Globus pallidus (tissue), 1 donor: ENCODE data around the gene DGKA.
"Not testable (repeated sequence)": the region's sequence is repeated elsewhere in the genome, so short reads cannot be mapped to it uniquely, and the experiment has no call there.

ENCODE experiments used
- DNase-seq: peaks from one replicate; pipeline ENCODE4 v3.0.0-alpha.2; 2015; ENCODE audit warnings: low spot score

Gene DGKA

DNA sequence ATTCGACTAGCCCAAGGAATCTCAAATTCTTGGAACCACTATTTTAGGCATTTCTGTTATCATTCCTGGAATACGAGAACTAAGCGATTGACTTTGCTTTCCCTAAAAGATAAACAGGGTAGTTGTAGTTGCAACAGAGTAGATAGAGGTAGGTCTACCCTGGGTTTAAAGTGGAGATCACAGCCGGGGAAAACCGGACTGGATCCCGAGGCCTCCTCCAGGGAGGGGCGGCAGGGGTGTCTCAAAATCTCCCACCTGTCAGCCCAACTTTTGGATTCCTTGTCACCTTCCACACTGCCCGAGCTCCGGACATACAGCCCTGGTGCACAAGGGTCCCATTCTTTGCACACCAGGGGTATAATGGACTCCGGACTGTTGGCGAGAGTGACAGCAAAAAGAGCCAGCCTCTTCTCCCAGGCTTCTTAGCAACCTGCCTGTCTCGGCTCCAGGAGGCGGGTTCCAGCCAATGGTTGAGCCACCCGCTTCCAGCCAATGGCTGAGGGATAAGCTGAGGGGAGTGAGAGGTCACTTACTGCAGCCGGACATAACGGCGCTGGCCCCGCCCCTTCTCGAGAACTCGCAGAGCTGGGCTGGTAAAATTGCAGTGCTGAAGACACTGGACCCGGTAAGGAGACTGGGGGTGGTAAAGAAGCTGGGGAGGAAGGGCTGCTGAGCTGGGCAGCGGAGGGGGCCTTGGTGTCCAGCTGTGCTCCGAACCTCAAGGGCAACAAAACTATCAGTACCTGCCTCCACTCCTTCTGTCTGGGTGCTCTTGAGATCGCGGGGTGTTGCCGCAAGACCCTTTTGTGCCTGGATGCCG is 66.0 kb downstream of the DGKA start, which contains the start of gene SUOX:
SUOX (plus strand) TSS at position 562 of the 820 bp plus-strand sequence. CDS start 4,946 bp downstream, outside the sequence.
- peak; percentile 98 for DNase-seq

DNA sequence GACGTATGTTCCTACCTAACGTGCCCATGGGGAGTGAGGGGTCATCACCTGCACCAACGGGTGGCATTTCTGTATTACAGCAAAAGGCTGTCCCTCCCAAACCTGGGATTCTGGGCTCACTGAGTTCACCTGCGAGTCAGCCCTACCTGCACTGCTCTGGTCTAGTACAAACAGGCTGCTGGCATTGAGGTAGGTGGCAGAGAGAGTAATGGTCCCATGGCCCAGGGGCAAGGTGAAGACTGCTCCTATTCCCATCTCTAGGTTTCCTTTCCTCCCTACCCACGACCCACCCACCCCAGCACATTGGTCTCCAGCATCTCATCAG is 66.5 kb downstream of the DGKA start:
- DNase-seq = no peak

DNA sequence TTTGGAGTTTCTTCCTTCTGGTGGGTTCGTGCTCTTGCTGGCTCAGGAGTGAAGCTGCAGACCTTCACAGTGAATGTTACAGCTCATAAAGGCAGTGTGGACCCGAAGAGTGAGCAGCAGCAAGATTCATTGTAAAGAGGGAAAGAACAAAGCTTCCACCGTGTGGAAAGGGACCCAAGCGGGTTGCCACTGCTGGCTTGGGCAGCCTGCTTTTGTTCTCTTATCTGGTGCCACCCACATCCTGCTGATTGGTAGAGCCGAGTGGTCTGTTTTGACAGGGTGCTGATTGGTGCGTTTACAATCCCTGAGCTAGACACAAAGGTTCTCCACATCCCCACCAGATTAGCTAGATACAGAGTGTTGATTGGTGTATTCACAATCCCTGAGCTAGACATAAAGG is 68.6 kb downstream of the DGKA start:
- not testable (repeated sequence) for DNase-seq

DNA sequence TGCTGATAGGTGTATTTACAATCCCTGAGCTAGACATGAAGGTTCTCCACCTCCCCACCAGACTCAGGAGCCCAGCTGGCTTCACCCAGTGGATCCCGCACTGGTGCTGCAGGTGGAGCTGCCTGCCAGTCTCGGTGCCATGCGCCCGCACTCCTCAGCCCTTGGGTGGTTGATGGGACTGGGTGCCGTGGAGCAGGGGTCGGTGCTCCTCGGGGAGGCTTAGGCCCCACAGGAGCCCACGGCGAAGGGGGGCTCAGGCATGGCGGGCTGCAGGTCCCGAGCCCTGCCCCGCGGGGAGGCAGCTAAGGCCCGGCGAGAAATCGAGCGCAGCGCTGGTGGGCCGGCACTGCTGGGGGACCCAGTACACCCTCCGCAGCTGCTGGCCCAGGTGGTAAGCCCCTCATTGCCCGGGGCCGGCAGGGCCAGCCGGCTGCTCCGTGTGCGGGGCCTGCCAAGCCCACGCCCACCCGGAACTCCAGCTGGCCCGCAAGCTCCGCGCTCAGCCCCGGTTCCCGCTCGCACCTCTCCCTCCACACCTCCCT is 69.1 kb downstream of the DGKA start:
- not testable (repeated sequence) for DNase-seq

DNA sequence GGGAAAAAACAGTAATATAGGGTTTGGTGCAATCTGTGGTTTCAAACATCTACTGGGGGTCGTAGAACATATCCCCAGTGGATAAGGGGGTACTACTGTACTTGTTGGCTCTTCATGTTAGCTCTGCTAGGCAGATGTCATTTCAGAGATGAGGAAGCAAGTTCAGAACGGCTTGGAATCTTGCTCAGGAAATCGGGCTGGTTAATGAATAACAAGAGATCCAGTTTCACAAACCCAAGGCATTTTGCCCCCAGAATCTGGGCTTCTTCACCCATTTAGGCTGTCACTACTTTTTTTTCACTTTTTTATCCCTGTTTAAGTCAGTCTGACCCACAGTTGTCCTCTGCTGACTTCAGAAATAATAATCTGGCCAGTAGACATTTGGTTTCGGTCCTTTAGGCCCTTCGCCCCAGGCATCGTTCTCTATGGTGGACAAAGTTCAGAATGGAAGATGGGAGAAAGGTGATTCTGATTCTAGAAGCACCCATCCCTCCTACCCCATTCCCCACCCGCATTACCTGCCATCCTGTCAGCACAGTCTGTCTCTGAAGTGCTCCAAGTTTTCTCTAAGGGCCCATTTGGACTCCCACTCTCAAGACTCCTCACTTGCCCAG is 70.6 kb downstream of the DGKA start:
- no peak for DNase-seq

DNA sequence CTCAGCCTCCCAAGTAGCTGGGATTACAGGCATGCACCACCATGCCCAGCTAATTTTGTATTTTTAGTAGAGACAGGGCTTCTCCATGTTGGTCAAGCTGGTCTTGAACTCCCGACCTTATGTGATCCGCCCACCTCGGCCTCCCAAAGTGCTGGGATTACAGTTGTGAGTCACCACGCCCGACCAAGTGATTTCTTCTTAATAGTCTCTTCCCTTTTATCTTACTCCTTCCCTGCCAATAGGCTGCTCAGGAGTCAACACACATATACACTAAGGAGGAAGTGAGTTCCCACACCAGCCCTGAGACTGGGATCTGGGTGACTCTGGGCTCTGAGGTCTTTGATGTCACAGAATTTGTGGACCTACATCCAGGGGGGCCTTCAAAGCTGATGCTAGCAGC is 72.4 kb downstream of the DGKA start:
- not testable (repeated sequence) for DNase-seq
